Hematopoietic multipotent progenitor cell treated with erythropoietin and hydrocortisone succinate and interleukin-3 and kit ligand, for 6 days (in vitro differentiated cells): Measurements from ENCODE around the gene PRR3.
"Not testable (repeated sequence)": the region's sequence is repeated elsewhere in the genome, so short reads cannot be mapped to it uniquely, and the experiment has no call there.

Experiments used
- DNase-seq: peaks from one replicate; pipeline ENCODE4 v3.0.0-alpha.2; 2015

Gene PRR3

GRCh38 chr6:30556906-30557682 is at the start of gene PRR3:
Gene PRR3, plus strand, starts transcription at chr6:30557295. Its CDS starts 50 bp downstream, at chr6:30557345.
- peak; percentile 98 for DNase-seq

- DNase-seq = peak; percentile 33
Observed at GRCh38 chr6:30507849-30508827, 49.0 kb upstream of the PRR3 start.

- peak; percentile 78 for DNase-seq
Observed at GRCh38 chr6:30508890-30509736, 48.0 kb upstream of the PRR3 start.

GRCh38 chr6:30510419-30511168 is 46.5 kb upstream of the PRR3 start:
- no peak for DNase-seq

- DNase-seq = no peak
Observed at GRCh38 chr6:30511169-30511546, 45.9 kb upstream of the PRR3 start.

- no peak for DNase-seq
Observed at GRCh38 chr6:30513451-30513850, 43.6 kb upstream of the PRR3 start.

DNA sequence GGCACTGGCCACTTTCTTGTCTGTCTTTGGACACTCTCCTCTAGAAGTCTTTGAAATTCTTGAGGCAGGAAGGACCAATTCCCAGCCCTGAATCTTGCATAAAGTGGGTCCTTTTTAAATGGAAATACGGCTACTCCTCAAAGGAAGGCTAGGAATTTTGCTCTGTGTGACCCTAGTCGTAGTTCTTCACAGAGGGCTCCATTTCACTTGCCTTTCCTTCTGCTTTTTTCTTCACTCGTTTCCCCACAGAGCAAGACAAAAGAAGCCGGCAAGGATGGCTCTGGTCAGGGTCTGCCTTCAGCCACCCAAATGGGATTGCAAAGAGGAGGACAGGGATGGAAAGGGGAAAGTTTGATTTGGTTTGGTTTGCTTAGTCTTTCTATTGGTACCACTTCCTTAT is 42.0 kb upstream of the PRR3 start:
- DNase-seq = no peak

- DNase-seq = peak; percentile 98
Observed at GRCh38 chr6:30515944-30516753, 40.9 kb upstream of the PRR3 start.

DNA sequence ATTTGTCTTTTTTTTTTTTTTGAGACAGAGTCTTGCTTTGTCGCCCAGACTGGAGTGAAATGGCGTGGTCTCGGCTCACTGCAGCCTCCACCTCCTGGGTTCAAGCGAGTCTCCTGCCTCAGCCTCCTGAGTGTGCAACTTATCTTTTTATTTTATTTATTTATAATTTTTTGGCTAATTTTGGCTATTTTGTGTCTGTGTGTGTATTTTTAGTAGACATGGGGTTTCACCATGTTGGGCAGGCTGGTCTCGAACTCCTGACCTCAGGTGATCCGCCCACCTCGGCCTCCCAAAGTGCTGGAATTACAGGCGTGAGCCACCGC is 40.4 kb upstream of the PRR3 start:
- DNase-seq = not testable (repeated sequence)

GRCh38 chr6:30517767-30518504 is 39.2 kb upstream of the PRR3 start:
- DNase-seq = not testable (repeated sequence)

DNA sequence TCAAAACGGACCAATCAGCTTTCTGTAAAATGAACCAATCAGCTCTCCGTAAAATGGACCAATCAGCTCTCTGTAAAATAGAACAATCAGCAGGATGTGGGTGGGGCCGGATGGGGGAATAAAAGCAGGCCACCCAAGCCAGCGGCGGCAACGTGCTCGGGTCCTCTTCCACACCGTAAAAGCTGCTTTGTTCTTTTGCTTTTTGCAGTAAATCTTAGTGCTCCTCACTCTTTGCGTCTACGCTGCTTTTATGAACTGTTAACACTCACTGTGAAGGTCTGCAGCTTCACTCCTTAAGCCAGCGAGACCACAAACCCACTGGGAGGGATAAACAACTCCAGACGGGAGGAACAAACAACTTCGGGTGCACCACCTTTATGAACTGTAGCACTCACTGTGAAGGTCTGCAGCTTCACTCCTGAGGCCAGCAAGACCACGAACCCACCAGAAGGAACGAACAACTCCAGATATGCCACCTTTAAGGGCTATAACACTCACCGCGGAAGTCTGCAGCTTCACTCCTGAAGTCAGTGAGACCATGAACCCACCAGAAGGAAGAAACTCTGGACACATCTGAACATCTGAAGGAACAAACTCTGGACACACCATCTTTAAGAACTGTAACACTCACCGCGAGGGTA is 38.5 kb upstream of the PRR3 start:
- DNase-seq = peak; percentile 20

- DNase-seq = no peak
Observed at GRCh38 chr6:30520522-30520921, 36.6 kb upstream of the PRR3 start.

DNA sequence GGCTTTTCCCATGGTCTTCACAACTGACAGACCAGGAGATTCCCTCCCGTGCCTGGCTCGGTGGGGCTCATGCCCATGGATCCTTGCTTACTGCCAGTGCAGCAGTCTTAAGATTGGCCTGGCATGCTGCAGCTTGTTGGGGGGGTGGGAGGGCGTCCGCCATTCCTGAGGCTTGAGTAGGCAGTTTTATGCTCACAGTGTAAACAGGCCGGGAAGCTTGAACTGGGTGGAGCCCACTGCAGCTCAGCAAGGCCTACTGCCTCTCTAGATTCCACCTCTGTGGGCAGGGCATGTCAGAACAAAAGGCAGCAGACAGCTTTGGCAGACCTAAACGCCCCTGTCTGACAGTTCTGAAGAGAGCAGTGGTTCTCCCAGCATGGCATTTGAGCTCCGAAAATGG is 36.0 kb upstream of the PRR3 start:
- not testable (repeated sequence) for DNase-seq

DNA sequence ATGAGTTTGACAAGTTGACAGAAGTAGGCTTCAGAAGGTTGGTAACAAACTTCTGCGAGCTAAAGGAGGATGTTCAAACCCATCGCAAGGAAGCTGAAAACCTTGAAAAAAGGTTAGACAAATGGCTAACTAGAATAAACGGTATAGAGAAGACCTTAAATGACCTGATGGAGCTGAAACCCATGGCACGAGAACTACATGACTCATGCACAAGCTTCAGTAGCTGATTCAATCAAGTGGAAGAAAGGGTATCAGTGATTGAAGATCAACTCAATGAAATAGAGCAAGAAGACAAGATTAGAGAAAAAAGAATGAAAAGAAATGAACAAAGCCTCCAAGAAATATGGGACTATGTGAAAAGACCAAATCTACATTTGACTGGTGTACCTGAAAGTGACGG is 35.1 kb upstream of the PRR3 start:
- DNase-seq = not testable (repeated sequence)

DNA sequence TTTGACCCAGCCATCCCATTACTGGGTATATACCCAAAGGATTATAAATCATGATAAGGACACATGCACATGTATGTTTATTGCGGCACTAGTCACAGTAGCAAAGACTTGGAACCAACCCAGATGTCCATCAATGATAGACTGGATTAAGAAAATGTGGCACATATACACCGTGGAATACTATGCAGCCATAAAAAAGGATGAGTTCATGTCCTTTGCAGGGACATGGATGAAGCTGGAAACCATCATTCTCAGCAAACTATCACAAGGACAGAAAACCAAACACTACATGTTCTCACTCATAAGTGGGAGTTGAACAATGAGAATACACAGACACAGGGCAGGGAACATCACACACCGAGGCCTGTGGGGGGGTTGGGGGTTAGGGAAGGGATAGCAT is 30.7 kb upstream of the PRR3 start:
- not testable (repeated sequence) for DNase-seq

DNA sequence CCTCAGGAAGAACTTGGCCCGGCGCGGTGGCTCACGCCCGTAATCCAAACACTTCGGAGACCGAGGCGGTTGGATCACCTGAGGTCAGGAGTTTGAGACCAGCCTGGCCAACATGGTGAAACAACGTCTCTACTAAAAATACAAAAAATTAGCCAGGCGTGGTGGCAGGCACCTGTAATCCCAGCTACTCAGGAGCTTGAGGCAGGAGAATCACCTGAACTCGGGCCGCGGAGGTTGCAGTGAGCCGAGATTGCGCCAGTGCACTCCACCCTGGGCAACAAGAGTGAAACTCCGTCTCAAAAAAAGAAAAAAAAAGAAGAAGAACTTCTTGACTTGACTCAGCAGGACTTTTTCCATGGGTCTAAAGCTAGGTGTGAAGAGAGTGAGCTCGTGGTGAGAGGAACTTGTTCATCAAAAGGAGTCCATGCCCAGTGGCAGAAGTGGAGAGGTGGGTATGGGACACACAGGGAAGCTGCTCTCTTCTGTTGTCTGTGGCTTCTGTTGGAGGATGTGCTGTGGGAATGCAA is 27.7 kb upstream of the PRR3 start:
- not testable (repeated sequence) for DNase-seq

GRCh38 chr6:30530014-30530413 is 27.1 kb upstream of the PRR3 start:
- DNase-seq = no peak

DNA sequence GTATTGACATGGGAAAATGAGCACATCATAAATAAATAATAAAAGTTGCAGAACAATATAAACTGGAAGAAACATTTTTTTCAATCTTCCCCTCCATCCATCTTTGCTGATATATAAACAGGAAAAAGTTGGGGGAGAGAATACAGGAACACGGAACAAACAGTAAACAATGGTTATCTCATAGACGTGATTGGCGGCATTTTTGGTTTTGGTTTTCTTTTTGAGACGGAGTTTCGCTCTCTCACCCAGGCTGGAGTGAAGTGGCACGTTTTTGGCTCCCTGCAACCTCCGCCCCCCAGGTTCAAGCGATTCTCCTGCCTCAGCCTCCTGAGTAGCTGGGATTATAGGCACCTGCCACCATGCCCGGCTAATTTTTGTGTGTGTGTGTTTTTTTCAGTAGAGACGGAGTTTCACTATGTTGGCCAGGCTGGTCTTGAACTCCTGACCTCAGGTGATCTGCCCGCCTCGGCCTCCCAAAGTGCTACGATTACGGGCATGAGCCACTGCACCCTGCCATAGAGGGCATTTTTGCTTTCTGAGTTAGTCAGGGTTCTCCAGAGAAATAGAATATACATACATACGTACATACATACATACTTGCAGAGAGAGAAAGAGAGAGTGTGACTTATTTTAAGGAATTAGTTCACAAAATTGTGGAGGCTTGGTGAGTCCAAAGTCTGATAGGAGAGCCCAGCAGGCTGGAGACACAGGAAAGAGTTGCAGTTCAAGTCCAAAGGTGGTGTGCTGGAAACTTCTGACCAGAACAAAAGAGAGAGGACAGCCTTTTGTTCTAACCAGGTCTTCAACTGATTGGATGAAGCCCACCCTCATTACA is 23.4 kb upstream of the PRR3 start:
- DNase-seq = no peak

DNA sequence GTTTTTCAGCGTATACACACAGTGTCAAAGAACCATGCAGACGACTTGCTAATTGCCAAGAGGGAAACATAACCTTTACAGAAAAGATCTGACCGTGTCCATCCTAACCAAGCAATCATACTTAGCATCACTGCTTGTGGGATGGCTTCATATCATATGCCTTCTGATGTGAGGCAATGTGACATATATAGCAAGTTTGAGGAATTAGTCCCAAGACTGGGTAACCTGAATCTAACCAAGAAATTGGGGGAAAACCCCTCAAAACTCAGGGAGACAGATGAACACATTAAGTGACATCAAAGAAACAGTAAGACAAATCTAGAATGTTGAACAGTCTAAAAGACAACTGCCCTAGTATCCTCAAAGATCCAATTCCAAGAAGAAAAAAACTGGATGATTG is 19.2 kb upstream of the PRR3 start:
- no peak for DNase-seq
